Calu3 (cell line): Measurements from ENCODE around the gene TAPBP. TPM values are rescaled to one million over a fixed set of nuclear protein-coding genes. Genes with fewer than 3 reads are reported as not detected.

Experiments used
- BruUV-seq: library from RNA; stranded (reverse); fragments of 400-500 nt; replicated peaks from 2 replicates; lab custom pipeline; 2021; lab: Mats Ljungman, UMichigan
- CTCF ChIA-PET: fragments of 300-600 bp; sonication (Branson Sonifier 250); formaldehyde crosslinking; loops from one replicate; lab custom pipeline; 2022; ENCODE audit warnings: antibody characterized with exemption; lab: Charles Lee
- DNase-seq: peaks from one replicate; pipeline ENCODE4 v3.0.0; 2022
- H3K27ac Mint-ChIP-seq: one replicate; pipeline ENCODE4 v1.8.0; 2022; ENCODE audit warnings: mixed read lengths; ENCODE audit not compliant: unreplicated experiment
- H3K27me3 Mint-ChIP-seq: one replicate; pipeline ENCODE4 v1.8.0; 2022; ENCODE audit warnings: mixed read lengths; ENCODE audit not compliant: unreplicated experiment
- H3K36me3 Mint-ChIP-seq: one replicate; pipeline ENCODE4 v1.8.0; 2022; ENCODE audit warnings: mild to moderate bottlenecking, moderate library complexity, mixed read lengths; ENCODE audit not compliant: insufficient read depth, unreplicated experiment
- H3K4me1 Mint-ChIP-seq: one replicate; pipeline ENCODE4 v1.8.0; 2022; ENCODE audit warnings: mild to moderate bottlenecking, low read depth, mixed read lengths; ENCODE audit not compliant: unreplicated experiment
- H3K4me3 Mint-ChIP-seq: one replicate; pipeline ENCODE4 v1.8.0; 2022; ENCODE audit warnings: mild to moderate bottlenecking, low read depth, moderate library complexity, mixed read lengths; ENCODE audit not compliant: unreplicated experiment
- H3K9me3 Mint-ChIP-seq: one replicate; pipeline ENCODE4 v1.8.0; 2022; ENCODE audit warnings: low read depth, mixed read lengths; ENCODE audit not compliant: unreplicated experiment
- intact Hi-C: fragments of 100-400 bp; cut with micrococcal nuclease; formaldehyde crosslinking; loops from one replicate; pipeline ENCODE4 v1.10.0; 2022; ENCODE audit not compliant: unreplicated experiment
- total RNA-seq: library from RNA; stranded (reverse); gene quantifications from 2 replicates; pipeline ENCODE4 v1.2.3, GENCODE V29; 2022
- TF ChIP-seq, protein P1 (sequence below): fragments of 200-600 bp; IDR thresholded peaks from one replicate; pipeline ENCODE4 v1.8.0; 2022; ENCODE audit warnings: antibody characterized with exemption; ENCODE audit not compliant: unreplicated experiment

Gene TAPBP
- total RNA-seq, 1 experiment from 2014 or later = 443 TPM

DNA sequence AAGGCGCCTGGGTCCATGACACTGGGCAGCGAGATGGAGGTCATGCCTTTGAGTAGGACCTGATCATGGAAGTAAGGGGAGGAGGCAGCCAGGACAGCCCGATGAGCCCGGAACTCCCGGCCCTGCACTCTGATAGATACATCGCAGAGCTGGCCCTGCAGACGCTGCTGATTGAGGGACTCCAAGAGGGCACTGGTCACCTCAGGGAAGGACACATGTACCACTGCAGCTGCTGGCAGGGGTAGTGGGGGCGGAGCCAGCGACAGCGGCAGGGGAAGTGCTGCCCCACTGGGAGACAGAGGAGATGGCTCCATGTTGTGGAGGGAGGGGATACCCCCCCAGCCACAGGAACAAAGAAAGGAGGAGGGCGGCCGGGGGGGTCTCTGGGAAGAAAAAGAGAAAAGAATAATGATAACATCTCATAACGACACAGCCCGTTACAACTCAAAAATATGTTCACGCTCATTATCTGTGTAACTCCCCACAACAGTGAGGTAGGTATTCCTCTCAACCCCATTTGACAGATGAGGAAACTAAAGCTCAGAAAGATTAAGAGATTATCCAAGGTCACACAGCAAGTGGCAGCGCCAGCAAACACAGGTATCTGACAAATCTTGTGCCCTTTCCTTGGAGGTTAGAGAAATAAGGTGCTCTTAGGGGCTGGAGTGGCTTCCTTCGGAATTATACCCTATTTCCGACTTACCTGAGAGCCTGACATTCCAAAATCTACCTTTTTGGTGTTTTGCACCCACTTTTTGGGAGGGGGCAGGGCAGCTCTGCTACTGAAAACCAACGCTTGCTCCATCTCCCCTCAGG is 2.9 kb upstream of the TAPBP start:
- TF ChIP-seq, protein P1, sequence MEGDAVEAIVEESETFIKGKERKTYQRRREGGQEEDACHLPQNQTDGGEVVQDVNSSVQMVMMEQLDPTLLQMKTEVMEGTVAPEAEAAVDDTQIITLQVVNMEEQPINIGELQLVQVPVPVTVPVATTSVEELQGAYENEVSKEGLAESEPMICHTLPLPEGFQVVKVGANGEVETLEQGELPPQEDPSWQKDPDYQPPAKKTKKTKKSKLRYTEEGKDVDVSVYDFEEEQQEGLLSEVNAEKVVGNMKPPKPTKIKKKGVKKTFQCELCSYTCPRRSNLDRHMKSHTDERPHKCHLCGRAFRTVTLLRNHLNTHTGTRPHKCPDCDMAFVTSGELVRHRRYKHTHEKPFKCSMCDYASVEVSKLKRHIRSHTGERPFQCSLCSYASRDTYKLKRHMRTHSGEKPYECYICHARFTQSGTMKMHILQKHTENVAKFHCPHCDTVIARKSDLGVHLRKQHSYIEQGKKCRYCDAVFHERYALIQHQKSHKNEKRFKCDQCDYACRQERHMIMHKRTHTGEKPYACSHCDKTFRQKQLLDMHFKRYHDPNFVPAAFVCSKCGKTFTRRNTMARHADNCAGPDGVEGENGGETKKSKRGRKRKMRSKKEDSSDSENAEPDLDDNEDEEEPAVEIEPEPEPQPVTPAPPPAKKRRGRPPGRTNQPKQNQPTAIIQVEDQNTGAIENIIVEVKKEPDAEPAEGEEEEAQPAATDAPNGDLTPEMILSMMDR = no peak
- Mint-ChIP-seq H3K36me3 (peaks cover 97% of the 10 kb centered on the region), H3K4me3 (peak overlapping the region; percentile 98), H3K27ac (peak overlapping the region; percentile 78), H3K4me1 (peaks cover 70% of the 10 kb centered on the region), H3K27me3 (no peaks in the 10 kb centered on the region), H3K9me3 (no peaks in the 10 kb centered on the region)
- DNase-seq = no peak
- intact Hi-C loops = loop anchor here (5.0 kb wide), 1 partner anchor 75 kb away; the partner anchor contains the start of gene KIFC1
- no TSS peak for BruUV-seq
- CTCF ChIA-PET = interaction anchor here (0.6 to 2.4 kb wide), 5 partner anchors 56 to 507 kb away, joined by 3 to 10 read pairs (median 3); partner anchors contain the start of gene BAK1

DNA sequence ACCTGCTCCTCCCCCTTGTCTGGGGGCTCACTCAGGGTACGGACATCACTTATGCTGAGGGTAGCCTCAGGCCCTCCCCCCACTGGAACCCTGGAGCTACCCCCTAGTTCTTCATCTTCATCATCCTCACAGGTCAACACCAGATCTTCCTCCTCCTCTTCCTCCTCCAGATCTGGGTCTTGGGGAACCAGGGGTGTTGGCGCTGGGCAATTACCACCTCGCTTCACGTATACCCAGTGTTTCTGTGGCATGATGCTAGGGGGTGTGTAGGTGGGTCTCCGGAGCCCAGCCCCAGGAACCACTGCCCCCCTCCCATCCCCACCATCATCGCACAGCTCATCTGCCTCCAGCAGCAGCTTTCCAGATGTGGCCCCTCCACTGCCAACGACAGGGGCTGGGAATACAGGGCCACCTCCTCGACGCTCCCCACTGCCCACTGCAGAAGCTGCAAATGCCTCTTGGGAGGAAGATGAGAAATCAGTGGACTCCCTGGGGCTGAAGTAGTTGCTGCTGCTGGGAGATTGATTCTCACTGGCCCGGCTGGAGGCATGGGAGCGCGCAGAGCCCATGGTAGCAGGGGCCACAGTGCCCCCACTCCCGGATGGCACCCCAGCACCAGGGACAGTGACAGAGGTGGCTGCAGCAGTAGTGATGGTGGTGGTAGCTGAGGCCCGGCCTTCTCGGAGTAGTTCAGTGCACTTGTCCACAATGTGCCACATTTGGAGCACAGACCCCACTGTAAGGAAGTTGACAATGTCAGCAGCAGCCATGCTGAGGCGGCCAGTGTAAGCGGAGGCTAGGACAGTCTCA is 2.1 kb upstream of the TAPBP start:
- CTCF ChIA-PET = no interaction called here
- H3K4me3 Mint-ChIP-seq = peak overlapping the region; percentile 98
- H3K9me3 Mint-ChIP-seq = no peaks in the 10 kb centered on the region
- TF ChIP-seq, protein P1 = no peak
- H3K36me3 Mint-ChIP-seq = peaks cover 98% of the 10 kb centered on the region
- BruUV-seq = no TSS peak
- H3K27ac Mint-ChIP-seq = peak overlapping the region; percentile 97
- DNase-seq = no peak
- intact Hi-C loops = loop anchor here (5.0 kb wide), 1 partner anchor 76 kb away; the partner anchor contains the start of gene KIFC1
- no peaks in the 10 kb centered on the region for H3K27me3 Mint-ChIP-seq
- H3K4me1 Mint-ChIP-seq = peaks cover 65% of the 10 kb centered on the region

DNA sequence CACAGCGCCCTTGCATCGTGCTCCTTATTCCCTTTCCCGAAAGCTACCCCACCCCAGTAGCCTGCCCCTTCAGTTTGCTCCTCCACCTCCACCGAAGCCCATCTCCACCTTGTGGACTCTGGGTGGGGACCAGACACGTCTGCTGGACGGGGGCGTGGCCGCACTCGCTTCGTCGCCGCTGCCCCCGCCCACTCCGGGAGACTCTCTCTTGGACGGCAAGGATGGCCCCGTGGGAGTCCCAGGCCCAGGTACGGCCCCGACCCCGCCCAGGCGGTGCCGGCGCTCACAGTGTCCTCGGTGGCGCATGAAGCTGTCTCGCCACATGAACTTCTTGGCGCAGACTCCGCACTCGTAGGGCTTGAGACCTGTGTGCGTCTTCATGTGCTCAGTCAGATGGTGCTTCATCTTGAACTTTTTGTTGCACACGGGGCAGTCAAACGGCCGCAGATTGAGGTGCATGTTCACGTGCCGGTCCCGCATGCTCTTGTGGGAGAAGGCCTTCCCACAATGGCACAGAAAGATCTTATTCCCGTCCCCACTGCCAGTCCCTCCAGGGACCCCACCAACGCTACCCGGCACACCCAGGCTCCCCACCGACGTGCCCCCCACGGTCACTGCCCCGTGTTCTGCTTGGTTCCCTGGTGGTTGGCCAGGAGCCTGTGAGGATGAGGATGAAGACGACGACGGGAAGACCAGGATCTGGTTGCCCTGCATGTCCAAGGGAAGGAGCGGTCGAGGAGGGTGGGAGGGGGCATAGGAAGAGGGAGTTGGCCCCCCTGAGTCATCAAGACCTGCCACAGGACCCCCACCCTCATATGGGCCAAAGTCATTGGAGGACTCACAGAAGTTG is 1.3 kb upstream of the TAPBP start:
- peak; percentile 81 for DNase-seq
- CTCF ChIA-PET = interaction anchor here (0.6 kb wide), 1 partner anchor 96 kb away, joined by 5 read pairs; the partner anchor contains the start of gene PHF1
- H3K36me3 Mint-ChIP-seq = peaks cover 98% of the 10 kb centered on the region
- H3K4me1 Mint-ChIP-seq = peaks cover 57% of the 10 kb centered on the region
- peak overlapping the region; percentile 98 for H3K4me3 Mint-ChIP-seq
- H3K9me3 Mint-ChIP-seq = no peaks in the 10 kb centered on the region
- intact Hi-C loops = loop anchor here (5.0 kb wide), 1 partner anchor 77 kb away; the partner anchor contains the start of gene KIFC1
- H3K27ac Mint-ChIP-seq = peak overlapping the region; percentile 97
- H3K27me3 Mint-ChIP-seq = no peaks in the 10 kb centered on the region
- TF ChIP-seq, protein P1 = no peak
- no TSS peak for BruUV-seq

DNA sequence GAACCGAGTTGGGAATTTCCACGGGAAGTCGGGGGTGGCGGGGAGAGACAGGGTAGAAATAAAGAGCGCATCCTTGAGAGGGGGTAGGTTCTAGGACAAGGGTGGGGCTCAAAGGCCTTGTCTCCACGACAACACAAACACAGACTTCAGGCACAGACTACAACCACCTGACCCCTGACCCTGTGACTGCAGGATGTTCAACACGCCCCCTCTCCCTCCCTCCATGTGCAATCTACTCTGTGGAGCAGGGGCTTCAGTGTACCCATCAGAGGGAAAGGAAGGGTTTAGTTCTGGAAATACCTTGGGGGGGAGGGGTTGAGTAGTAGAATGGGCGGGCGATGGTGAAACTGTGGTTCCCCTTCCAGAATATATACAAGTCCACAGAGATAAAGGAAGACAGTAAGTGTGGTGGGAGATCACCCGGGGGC is 651 bp upstream of the TAPBP start:
- Mint-ChIP-seq H3K4me3 (peak overlapping the region; percentile 98), H3K9me3 (no peaks in the 10 kb centered on the region), H3K4me1 (peaks cover 51% of the 10 kb centered on the region), H3K27ac (peak overlapping the region; percentile 97), H3K36me3 (peaks cover 100% of the 10 kb centered on the region), H3K27me3 (no peaks in the 10 kb centered on the region)
- BruUV-seq = no TSS peak
- DNase-seq = peak; percentile 67
- CTCF ChIA-PET = no interaction called here
- TF ChIP-seq, protein P1 = no peak
- intact Hi-C loops = no loop called here
